ENCODE results near the gene KATNB1.

The KATNB1 gene

DNA sequence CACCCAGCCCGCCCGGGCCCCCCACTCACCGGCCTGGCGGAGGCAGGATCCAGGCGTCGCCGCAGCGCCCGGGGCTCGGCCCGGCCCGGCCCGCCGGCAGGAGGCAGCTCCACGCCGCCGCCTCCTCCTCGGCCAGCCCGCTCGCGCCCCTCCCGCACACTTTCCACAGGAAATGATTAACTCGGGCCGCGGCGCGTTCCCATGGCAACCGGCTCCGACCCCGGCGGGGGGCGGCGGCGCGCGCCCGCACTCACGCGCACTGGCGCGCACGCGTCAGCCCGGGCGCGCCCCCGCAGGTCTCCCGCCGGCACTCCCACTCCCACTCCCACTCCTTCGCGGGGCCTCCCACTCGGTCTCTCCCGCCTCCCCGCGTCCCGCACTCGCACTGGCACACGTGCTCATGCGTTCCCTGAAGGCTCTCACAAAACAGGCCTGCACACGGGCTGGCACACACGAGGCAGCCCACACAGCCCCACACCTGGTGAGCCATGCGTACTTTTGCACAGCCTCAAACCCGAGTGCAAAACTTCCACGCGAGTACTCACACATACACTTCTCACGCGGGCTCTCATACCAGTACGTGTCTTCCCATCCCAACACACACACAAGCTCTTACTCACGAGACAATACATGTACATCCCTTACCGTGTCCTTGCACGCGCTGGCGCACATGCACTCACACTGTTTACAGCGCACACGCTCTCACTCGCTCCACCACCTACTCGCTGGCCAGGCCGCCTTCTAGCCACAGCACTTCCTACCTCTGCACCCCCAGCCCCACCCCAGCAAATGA is 67.0 kb downstream of the KATNB1 start, which contains the start of gene KIFC3:
Gene KIFC3 (minus strand): TSS at position 151 of the 793 bp plus-strand sequence. CDS start 4,248 bp downstream, outside the sequence.
- DNase-seq (ENCODE audit: insufficient read length, low spot score) (peak; percentile 62), FAIRE-seq (no peak)

- FAIRE-seq = no peak
- DNase-seq (ENCODE audit: insufficient read length, low spot score) = no peak
These were observed 67.8 kb downstream of the KATNB1 start for GRCh38 chr16:57803134-57803990.

DNA sequence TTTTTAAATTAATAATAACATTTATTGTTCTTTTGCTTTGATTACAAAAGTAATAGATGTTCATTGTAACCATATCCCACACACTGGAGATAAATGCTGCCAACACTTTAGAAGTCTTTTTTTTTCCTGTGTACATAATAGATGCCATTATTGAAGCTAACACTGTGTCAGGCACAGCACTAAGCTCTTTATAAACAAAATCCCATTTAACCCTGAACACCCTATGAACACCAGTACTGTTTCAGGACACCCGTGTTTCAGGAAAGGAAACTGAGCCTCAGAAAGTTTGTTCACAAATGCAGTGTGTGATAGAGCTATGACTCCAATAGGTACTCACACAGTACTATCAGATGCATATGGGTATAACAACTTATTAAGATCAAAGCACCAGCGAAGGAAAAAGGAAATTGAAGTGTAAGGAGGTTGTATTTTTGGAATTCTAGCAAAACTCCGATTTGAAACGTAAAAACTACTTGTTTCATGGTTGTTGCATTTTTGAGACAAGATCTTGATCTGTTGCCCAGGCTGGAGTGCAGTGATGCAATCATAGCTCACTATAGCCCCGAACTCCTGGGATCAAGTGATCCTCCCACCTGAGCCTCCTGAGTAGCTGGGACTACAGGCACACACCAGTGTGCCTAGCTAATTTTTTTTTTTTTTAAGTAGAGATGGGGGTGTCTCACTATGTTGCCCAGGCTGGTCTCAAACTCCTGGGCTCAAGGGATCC is 68.7 kb downstream of the KATNB1 start:
- DNase-seq (ENCODE audit: insufficient read length, low spot score) (no peak), FAIRE-seq (no peak)

DNA sequence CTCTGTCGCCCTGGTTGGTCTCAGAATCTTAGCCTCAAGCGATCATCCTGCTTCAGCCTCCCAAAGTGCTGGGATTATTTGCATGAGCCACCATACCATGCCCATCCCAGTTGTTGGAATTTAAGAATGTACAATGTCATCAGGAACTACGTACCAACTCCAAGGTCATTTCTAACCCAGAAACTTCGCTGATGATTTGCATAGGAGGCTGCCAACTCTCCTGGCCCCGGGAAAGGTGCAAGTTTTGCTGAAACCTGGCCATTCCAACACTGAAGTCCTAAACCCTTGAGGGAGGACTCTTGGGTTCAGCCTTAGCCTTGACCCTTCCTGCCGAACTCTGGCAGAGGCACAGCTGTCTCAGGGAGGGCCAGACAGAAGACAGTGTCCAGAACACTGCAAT is 69.6 kb downstream of the KATNB1 start:
- DNase-seq (ENCODE audit: insufficient read length, low spot score) = no peak
- no peak for FAIRE-seq

All from GM19239 (cell line).